Activated CD4-positive, alpha-beta T cell treated with anti-CD3 and anti-CD28 coated beads for 36 hours (primary cell): ENCODE measurements around the gene STK35. TPM values are rescaled to one million over a fixed set of nuclear protein-coding genes. Genes with fewer than 3 reads are reported as not detected.

Source experiments
- total RNA-seq, 2 experiments: library from RNA; stranded (reverse); gene quantifications; one replicate each; pipeline ENCODE4 v1.2.3, GENCODE V29; 2021

STK35 gene
- total RNA-seq, 2 experiments from 2014 or later, result 18.2 to 20.9 TPM

Other genes starting within 250 kb of the STK35 start
- under 1 TPM in 1 of 2 experiments, not detected in 1; 0.05 TPM for gene SIRPA, start 206.4 kb upstream of the STK35 start, total RNA-seq
- gene PDYN, start 107.8 kb upstream of the STK35 start, total RNA-seq, result not detected
- gene TGM3, start 194.2 kb downstream of the STK35 start, total RNA-seq, result not detected